Lower leg skin (tissue), 3 donors: Measurements from ENCODE around the gene TRPM8.

Experiments
- CTCF ChIP-seq, 3 donors: fragments of 450-650 bp; IDR thresholded peaks; one replicate each; pipeline ENCODE4 v1.5.1; 2016; ENCODE audit warnings: antibody characterized with exemption in 3 of 3, mild to moderate bottlenecking in 3 of 3, moderate library complexity in 2 of 3
- POLR2A ChIP-seq, 2 donors: fragments of 450-650 bp; IDR thresholded peaks; one replicate each; pipeline ENCODE4 v1.6.1; 2016 to 2017; ENCODE audit warnings: antibody characterized with exemption in 2 of 2, mild to moderate bottlenecking in 1 of 2, moderate library complexity in 1 of 2

- no peak for TF ChIP-seq CTCF (IDR thresholded peaks at IDR 0.05)
- TF ChIP-seq POLR2A (IDR thresholded peaks at IDR 0.05) = no peak
Measured at GRCh38 chr2:234005126-234005525, 88.0 kb downstream of the TRPM8 start.
